ENCODE results near the gene USH2A.

DNA sequence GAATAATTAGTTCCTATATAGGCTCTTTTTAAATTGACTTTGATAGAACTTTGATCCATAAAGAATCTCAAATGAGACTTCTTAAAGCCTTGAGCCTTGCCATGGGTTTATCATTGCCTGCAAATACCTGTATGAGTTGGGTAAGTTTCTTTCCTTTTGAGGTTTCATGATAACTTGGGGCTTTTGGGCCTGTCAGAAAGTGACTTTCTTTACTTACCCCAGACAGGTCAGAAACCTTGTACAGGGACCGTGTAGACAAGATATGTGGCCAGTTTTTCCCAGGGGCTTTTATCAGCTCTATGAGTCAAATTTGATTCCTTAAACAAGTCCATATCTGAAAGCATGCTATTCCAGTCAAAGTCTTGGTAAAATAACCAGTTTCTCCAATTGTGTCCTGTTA is 838.9 kb downstream of the USH2A start:
- TF ChIP-seq, protein P1, sequence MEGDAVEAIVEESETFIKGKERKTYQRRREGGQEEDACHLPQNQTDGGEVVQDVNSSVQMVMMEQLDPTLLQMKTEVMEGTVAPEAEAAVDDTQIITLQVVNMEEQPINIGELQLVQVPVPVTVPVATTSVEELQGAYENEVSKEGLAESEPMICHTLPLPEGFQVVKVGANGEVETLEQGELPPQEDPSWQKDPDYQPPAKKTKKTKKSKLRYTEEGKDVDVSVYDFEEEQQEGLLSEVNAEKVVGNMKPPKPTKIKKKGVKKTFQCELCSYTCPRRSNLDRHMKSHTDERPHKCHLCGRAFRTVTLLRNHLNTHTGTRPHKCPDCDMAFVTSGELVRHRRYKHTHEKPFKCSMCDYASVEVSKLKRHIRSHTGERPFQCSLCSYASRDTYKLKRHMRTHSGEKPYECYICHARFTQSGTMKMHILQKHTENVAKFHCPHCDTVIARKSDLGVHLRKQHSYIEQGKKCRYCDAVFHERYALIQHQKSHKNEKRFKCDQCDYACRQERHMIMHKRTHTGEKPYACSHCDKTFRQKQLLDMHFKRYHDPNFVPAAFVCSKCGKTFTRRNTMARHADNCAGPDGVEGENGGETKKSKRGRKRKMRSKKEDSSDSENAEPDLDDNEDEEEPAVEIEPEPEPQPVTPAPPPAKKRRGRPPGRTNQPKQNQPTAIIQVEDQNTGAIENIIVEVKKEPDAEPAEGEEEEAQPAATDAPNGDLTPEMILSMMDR (IDR thresholded peaks at IDR 0.05): no peak
- TF ChIP-seq POLR2A (IDR thresholded peaks at IDR 0.05) (no peak), POLR2AphosphoS5 (IDR thresholded peaks at IDR 0.05) (no peak), EP300 (IDR thresholded peaks at IDR 0.05; ENCODE audit: low read depth) (no peak)

All from transverse colon (tissue), 4 donors.